Naive thymus-derived CD4-positive, alpha-beta T cell (primary cell): ENCODE results near the gene NKAIN1. TPM values are rescaled to one million over a fixed set of nuclear protein-coding genes. Genes with fewer than 3 reads are reported as not detected.

Experiments
- ATAC-seq: fragments of 150-1000 bp; cut with Tn5 transposase; 2 replicates; pipeline ENCODE4 v1.10.0; 2021; ENCODE audit warnings: mild to moderate bottlenecking, moderate library complexity
- CTCF ChIA-PET: fragments of 350-600 bp; sonication (Branson Sonifier 250); formaldehyde crosslinking; loops from one replicate; lab custom pipeline; 2021; ENCODE audit warnings: antibody characterized with exemption; lab: Charles Lee
- POLR2A ChIA-PET: fragments of 350-600 bp; sonication (Branson Sonifier 250); formaldehyde crosslinking; loops from one replicate; lab custom pipeline; 2021; ENCODE audit warnings: antibody characterized with exemption, inconsistent platforms; lab: Charles Lee
- DNase-seq, 9 donors: peaks; one replicate each; pipeline versions ENCODE4 v3.0.0 to v3.0.0-alpha.2; 2020 to 2022; ENCODE audit warnings: mixed read lengths in 1 of 9
- H3K27ac ChIP-seq: one replicate; pipeline ENCODE4 v1.7.0; 2013; ENCODE audit warnings: mild to moderate bottlenecking, low read depth, low read length, moderate library complexity
- H3K27me3 ChIP-seq, 2 donors: one replicate each; pipeline ENCODE4 v1.7.0; 2013; ENCODE audit warnings: low read length in 2 of 2, mild to moderate bottlenecking in 2 of 2, moderate library complexity in 2 of 2; ENCODE audit not compliant: control insufficient read depth in 2 of 2, insufficient read depth in 2 of 2
- H3K36me3 ChIP-seq, 3 experiments: 1 replicate in 2 of 3; 2 replicates in 1 of 3; pipeline ENCODE4 v1.7.0; 2013; ENCODE audit warnings: low read length in 3 of 3, mild to moderate bottlenecking in 3 of 3, moderate library complexity in 1 of 3; ENCODE audit not compliant: insufficient read depth in 3 of 3, control insufficient read depth in 2 of 3
- H3K4me1 ChIP-seq, 2 donors: one replicate each; pipeline ENCODE4 v1.7.0; 2013; ENCODE audit warnings: low read length in 2 of 2, mild to moderate bottlenecking in 2 of 2, moderate library complexity in 1 of 2; ENCODE audit not compliant: control insufficient read depth in 2 of 2, insufficient read depth in 2 of 2
- H3K4me3 ChIP-seq: 2 replicates; pipeline ENCODE4 v1.7.0; 2013; ENCODE audit warnings: mild to moderate bottlenecking, low read length
- H3K9me3 ChIP-seq, 3 experiments: 1 replicate in 2 of 3; 2 replicates in 1 of 3; pipeline ENCODE4 v1.7.0; 2013; ENCODE audit warnings: low read length in 3 of 3; ENCODE audit not compliant: control insufficient read depth in 2 of 3
- H3K27ac Mint-ChIP-seq, 9 donors: one replicate each; pipeline ENCODE4 v1.8.0; 2020 to 2022; ENCODE audit warnings: mixed read lengths in 9 of 9, mild to moderate bottlenecking in 8 of 9, moderate library complexity in 5 of 9, inconsistent platforms in 2 of 9
- H3K27me3 Mint-ChIP-seq, 5 donors: one replicate each; pipeline ENCODE4 v1.8.0; 2021 to 2022; ENCODE audit warnings: mixed read lengths in 5 of 5, mild to moderate bottlenecking in 1 of 5
- H3K36me3 Mint-ChIP-seq, 5 donors: one replicate each; pipeline ENCODE4 v1.8.0; 2020 to 2022; ENCODE audit warnings: mixed read lengths in 5 of 5, mild to moderate bottlenecking in 3 of 5, inconsistent platforms in 1 of 5
- H3K4me1 Mint-ChIP-seq, 7 donors: one replicate each; pipeline ENCODE4 v1.8.0; 2020 to 2022; ENCODE audit warnings: mixed read lengths in 7 of 7, mild to moderate bottlenecking in 3 of 7, inconsistent platforms in 1 of 7
- H3K4me3 Mint-ChIP-seq, 10 donors: one replicate each; pipeline ENCODE4 v1.8.0; 2020 to 2022; ENCODE audit warnings: mild to moderate bottlenecking in 10 of 10, mixed read lengths in 10 of 10, moderate library complexity in 6 of 10, inconsistent platforms in 2 of 10
- H3K9me3 Mint-ChIP-seq, 11 donors: one replicate each; pipeline ENCODE4 v1.8.0; 2020 to 2022; ENCODE audit warnings: mixed read lengths in 11 of 11, mild to moderate bottlenecking in 4 of 11, inconsistent platforms in 1 of 11, moderate library complexity in 1 of 11
- intact Hi-C, 2 donors: fragments of 100-400 bp; cut with micrococcal nuclease; formaldehyde crosslinking; loops; one replicate each; pipeline ENCODE4 v1.15.1; 2023
- polyA plus RNA-seq, 2 donors: library from polyadenylated mRNA; unstranded; fragments of 300-500 nt; fragmentation: Illumina TruSeq; gene quantifications; one replicate each; pipeline ENCODE4 v1.2.3, GENCODE V29; 2021
- total RNA-seq, 6 experiments: library from RNA in 5 of 6; stranded (reverse) in 5 of 6; gene quantifications; 1 replicate in 5 of 6; 2 replicates in 1 of 6; pipeline ENCODE4 v1.2.3 and lab custom pipeline; 2021 to 2026

The NKAIN1 gene
- total and polyA plus RNA-seq, 7 experiments from 2014 or later: not detected

DNA sequence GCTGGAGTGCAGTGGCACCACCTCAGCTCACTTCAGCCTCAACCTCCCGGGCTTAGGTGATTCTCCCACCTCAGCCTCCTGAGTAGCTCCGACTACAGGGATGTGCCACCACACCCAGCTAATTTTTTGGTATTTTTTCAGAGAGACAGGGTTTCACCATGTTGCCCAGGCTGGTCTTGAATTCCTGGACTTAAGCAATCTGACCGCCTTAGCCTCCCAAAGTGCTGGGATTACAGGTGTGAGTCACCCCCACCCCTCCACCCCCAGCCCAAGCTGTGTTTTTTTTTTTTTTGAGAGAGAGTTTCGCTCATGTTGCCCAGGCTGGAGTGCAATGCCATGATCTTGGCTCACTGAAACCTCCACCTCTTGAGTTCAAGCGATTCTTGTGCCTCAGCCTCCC lies 75.4 kb downstream of the NKAIN1 start:
- intact Hi-C loops: loop anchor here (5.0 to 10.0 kb wide), 2 partner anchors 383 to 1929 kb away; partner anchors contain the start of genes MECR (in 1 of the 2) and PTPRU (in 1 of the 2)
- Mint-ChIP-seq H3K36me3 (no peaks in the 10 kb centered on the region), H3K4me3 (no peak overlapping the region), H3K4me1 (peaks cover 3 to 12% (median 5%) of the 10 kb centered on the region in 7 donors), H3K27ac (no peak overlapping the region), H3K9me3 (peaks cover 0 to 1% (median 0%) of the 10 kb centered on the region in 11 donors), H3K27me3 (peaks cover 4 to 10% (median 6%) of the 10 kb centered on the region in 5 donors)
- Histone ChIP-seq H3K27me3 (no peaks in the 10 kb centered on the region), H3K27ac (no peak overlapping the region), H3K36me3 (no peaks in the 10 kb centered on the region), H3K4me3 (no peak overlapping the region), H3K4me1 (no peaks in the 10 kb centered on the region), H3K9me3 (no peaks in the 10 kb centered on the region)
- ChIA-PET POLR2A (no interaction called here), CTCF (interaction anchor here (0.6 to 1.5 kb wide), 4 partner anchors 11 to 1724 kb away, joined by 3 to 6 read pairs (median 4); no protein-coding TSS in a partner anchor)
- DNase-seq (no peak), ATAC-seq (no peak)

DNA sequence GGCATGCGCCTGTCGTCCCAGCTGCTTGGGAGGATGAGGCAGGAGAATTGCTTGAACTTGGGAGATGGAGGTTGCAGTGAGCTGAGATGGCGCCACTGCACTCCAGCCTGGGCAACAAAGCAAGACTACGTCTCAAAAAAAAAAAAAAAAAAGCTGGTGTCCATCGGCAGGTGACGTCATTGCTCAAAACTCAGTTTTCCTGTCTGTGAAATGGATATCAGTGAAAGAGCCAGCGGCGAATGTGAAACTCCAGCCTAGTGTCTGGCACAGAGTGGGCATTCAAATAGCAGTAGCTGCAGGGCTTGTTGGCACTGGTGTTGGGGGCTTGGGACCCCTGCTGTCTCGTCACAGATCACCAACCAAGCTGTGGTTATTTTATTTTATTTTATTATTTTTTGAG lies 75.8 kb downstream of the NKAIN1 start:
- CTCF ChIA-PET: interaction anchor here (0.6 to 1.5 kb wide), 3 partner anchors 11 to 1723 kb away, joined by 3 to 6 read pairs (median 4); no protein-coding TSS in a partner anchor
- Histone ChIP-seq H3K27me3 (no peaks in the 10 kb centered on the region), H3K9me3 (no peaks in the 10 kb centered on the region), H3K4me1 (no peaks in the 10 kb centered on the region), H3K27ac (no peak overlapping the region), H3K4me3 (no peak overlapping the region), H3K36me3 (no peaks in the 10 kb centered on the region)
- DNase-seq (no peak), ATAC-seq (no peak)
- Mint-ChIP-seq H3K4me1 (peaks cover 3 to 12% (median 5%) of the 10 kb centered on the region in 7 donors), H3K27me3 (peaks cover 4 to 10% (median 6%) of the 10 kb centered on the region in 5 donors), H3K27ac (no peak overlapping the region), H3K9me3 (peaks cover 0 to 1% (median 0%) of the 10 kb centered on the region in 11 donors), H3K4me3 (no peak overlapping the region), H3K36me3 (no peaks in the 10 kb centered on the region)
- intact Hi-C loops: loop anchor here (5.0 to 10.0 kb wide), 2 partner anchors 383 to 1929 kb away; partner anchors contain the start of genes MECR (in 1 of the 2) and PTPRU (in 1 of the 2)
- POLR2A ChIA-PET: no interaction called here

DNA sequence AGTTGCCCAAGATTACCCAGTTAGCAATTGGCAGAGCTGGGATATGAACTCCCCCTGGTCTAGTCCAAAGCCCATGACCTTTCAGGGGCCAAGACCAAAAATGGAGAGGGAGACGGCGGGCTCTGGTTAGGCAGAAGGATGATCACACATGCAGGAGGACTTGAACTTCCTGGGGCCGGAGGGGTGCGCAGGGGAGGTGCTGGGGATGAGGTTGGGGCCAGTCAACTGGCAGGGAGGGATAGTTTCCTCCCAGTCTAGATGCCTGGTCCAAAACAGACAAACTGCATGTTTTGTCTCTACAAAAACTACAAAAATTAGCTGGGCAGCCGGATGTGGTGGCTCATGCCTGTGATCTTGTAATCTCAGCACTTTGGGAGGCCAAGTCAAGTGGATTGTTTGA lies 78.1 kb downstream of the NKAIN1 start:
- Mint-ChIP-seq H3K9me3 (peaks cover 0 to 1% (median 0%) of the 10 kb centered on the region in 11 donors), H3K27ac (peak overlapping the region in 2 of 9 donors; percentile 70 to 76), H3K4me3 (peak overlapping the region in 2 of 10 donors; percentile 46 to 65), H3K27me3 (peaks cover 0 to 8% (median 6%) of the 10 kb centered on the region in 5 donors), H3K4me1 (peaks cover 3 to 12% (median 5%) of the 10 kb centered on the region in 7 donors), H3K36me3 (no peaks in the 10 kb centered on the region)
- ATAC-seq (no peak), DNase-seq (no peak)
- Histone ChIP-seq H3K36me3 (no peaks in the 10 kb centered on the region), H3K27ac (no peak overlapping the region), H3K4me3 (no peak overlapping the region), H3K4me1 (no peaks in the 10 kb centered on the region), H3K27me3 (no peaks in the 10 kb centered on the region), H3K9me3 (no peaks in the 10 kb centered on the region)
- ChIA-PET POLR2A (no interaction called here), CTCF (interaction anchor here (1.6 to 2.0 kb wide), 2 partner anchors 9 to 10 kb away, joined by 4 to 8 read pairs; no protein-coding TSS in a partner anchor)
- intact Hi-C loops: loop anchor here (5.0 to 10.0 kb wide), 2 partner anchors 386 to 1927 kb away; partner anchors contain the start of genes MECR (in 1 of the 2) and PTPRU (in 1 of the 2)

DNA sequence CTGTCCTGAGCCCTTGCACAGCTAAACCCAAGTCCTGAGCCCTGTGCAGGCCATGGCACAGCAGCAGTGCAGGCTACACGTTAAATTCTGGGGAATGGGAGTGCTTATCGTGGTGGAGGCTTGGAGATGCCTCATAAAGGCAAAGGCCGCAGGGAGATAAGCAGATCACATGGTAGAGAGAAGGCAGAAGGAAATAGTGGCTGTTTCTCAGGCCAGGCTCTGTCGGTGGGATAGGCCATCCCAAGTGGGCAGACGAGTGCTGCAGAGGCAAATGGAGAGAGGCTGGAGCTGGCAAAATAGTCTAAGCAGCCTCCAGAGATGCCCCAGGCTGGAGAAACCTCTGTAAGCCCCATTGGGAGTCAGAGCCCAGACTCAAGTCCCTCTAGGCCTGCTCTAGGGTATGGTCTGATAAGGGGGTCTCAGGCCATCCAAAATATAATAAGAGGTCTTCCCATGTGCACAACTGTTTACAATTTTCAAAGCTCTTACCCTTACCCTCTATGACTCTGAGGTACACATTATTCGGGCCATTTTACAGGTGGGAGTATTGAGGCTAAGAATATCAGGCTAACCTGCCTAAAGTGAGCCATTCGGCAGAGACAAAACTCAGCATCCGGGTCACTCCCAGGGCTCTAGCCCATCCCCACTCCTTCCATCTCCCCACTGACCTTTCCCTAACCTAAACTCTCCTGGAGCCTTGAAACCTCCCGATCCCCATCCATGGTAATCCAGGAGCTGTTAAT lies 79.6 kb downstream of the NKAIN1 start:
- Histone ChIP-seq H3K27me3 (no peaks in the 10 kb centered on the region), H3K4me1 (peaks cover 5 to 11% of the 10 kb centered on the region in 2 donors), H3K27ac (no peak overlapping the region), H3K4me3 (no peak overlapping the region), H3K36me3 (no peaks in the 10 kb centered on the region), H3K9me3 (no peaks in the 10 kb centered on the region)
- ChIA-PET CTCF (no interaction called here), POLR2A (no interaction called here)
- Mint-ChIP-seq H3K9me3 (peaks cover 0 to 1% (median 0%) of the 10 kb centered on the region in 11 donors), H3K36me3 (no peaks in the 10 kb centered on the region), H3K4me1 (peaks cover 6 to 20% (median 11%) of the 10 kb centered on the region in 7 donors), H3K27ac (peak overlapping the region in 1 of 9 donors; percentile 16), H3K4me3 (no peak overlapping the region), H3K27me3 (peaks cover 0 to 6% (median 5%) of the 10 kb centered on the region in 5 donors)
- DNase-seq (no peak), ATAC-seq (no peak)
- intact Hi-C loops: loop anchor here (5.0 to 10.0 kb wide), 3 partner anchors 387 to 1925 kb away; partner anchors contain the start of genes MECR (in 1 of the 2) and PTPRU (in 1 of the 2)

DNA sequence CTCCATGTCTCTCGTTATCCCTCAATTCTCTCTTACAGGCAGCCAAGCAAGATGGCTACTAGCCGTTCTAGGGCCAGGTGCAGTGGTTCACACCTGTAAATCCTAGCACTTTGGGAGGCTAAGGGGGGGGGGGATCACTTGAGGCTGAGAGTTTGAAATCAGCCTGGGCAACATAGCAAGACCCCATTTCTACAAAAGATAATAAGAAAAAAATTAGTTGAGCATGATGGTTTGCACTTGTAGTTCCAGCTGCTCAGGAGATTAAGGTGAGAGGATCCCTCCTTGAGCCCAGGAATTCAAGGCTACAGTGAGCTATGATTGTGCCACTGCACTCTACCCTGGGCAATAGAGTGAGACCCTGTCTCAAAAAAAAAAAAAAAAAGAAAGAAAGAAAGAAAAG lies 80.4 kb downstream of the NKAIN1 start:
- CTCF ChIA-PET: no interaction called here
- intact Hi-C loops: loop anchor here in 1 of 2 donors (5.0 kb wide), 1 partner anchor 628 kb away; no protein-coding TSS in a partner anchor
- no peaks in the 10 kb centered on the region for H3K36me3 ChIP-seq
- Mint-ChIP-seq H3K27me3 (peaks cover 0 to 6% (median 5%) of the 10 kb centered on the region in 5 donors), H3K4me1 (peaks cover 6 to 20% (median 12%) of the 10 kb centered on the region in 7 donors), H3K9me3 (peaks cover 0 to 1% (median 0%) of the 10 kb centered on the region in 11 donors), H3K36me3 (no peaks in the 10 kb centered on the region), H3K4me3 (no peak overlapping the region), H3K27ac (peak overlapping the region in 1 of 9 donors; percentile 16)
- no peaks in the 10 kb centered on the region for H3K27me3 ChIP-seq
- no peaks in the 10 kb centered on the region for H3K9me3 ChIP-seq
- peaks cover 5 to 11% of the 10 kb centered on the region in 2 donors for H3K4me1 ChIP-seq
- ATAC-seq: no peak
- POLR2A ChIA-PET: no interaction called here
- H3K4me3 ChIP-seq: no peak overlapping the region
- no peak overlapping the region for H3K27ac ChIP-seq
- no peak for DNase-seq

DNA sequence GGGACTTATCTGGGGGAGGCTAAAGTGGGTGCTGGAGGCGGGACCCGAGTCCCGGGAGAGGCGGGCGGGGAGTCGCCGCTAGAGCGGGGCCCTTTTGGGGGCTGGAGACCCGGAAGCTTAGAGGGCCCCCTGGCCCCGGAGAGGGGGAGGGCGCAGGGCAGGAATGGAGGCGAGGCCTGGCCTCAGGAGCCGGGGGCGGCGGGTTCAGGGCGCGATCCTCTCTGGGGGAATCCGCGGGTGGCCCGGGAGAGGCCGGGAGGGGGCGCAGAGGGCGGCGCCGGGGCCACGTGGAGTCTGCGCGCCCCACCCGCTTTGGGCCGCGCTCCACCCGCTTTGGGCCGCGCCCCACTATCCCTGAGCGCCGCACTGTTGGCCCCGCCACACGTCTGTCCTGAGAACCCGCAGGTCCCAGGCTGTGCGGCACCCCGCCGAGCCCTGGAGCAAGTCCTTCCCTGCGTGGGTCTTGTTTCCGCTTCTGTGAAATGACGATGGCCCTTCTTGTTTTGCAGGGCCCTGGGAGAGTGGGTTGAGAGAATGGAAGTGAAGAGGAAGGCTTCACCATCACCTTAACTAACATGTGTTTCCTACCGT lies 84.4 kb downstream of the NKAIN1 start:
- ATAC-seq: peak; percentile 81
- H3K27me3 Mint-ChIP-seq: no peaks in the 10 kb centered on the region
- no peaks in the 10 kb centered on the region for H3K27me3 ChIP-seq

More for the DNA sequence above, 84.4 kb downstream of the NKAIN1 start:
- intact Hi-C loops: loop anchor here (1.0 to 5.0 kb wide), 5 partner anchors 90 to 632 kb away; partner anchors contain the start of genes PUM1 (in 2 of the 2) and SNRNP40 (in 2 of the 2)
- Histone ChIP-seq H3K4me3 (peak overlapping the region; percentile 70), H3K27ac (peak overlapping the region; percentile 65), H3K4me1 (peaks cover 5 to 11% of the 10 kb centered on the region in 2 donors), H3K9me3 (no peaks in the 10 kb centered on the region), H3K36me3 (no peaks in the 10 kb centered on the region)
- peak overlapping the region; percentile 84 to 94 (median 90) for H3K4me3 Mint-ChIP-seq
- H3K4me1 Mint-ChIP-seq: peaks cover 4 to 11% (median 10%) of the 10 kb centered on the region in 7 donors
- CTCF ChIA-PET: no interaction called here
- DNase-seq: peak; percentile 20 to 82 (median 37)
- no peaks in the 10 kb centered on the region for H3K36me3 Mint-ChIP-seq
- H3K9me3 Mint-ChIP-seq: peaks cover 0 to 1% (median 0%) of the 10 kb centered on the region in 11 donors
- POLR2A ChIA-PET: no interaction called here
- H3K27ac Mint-ChIP-seq: peak overlapping the region; percentile 41 to 86 (median 77)
